GM12892 (cell line): ENCODE results near the gene TSPAN13.

Experiments
- POLR2A ChIP-seq: IDR thresholded peaks from 2 replicates; pipeline ENCODE4 v1.6.1; 2011; ENCODE audit warnings: low read depth, low read length, control low read depth
- POLR2AphosphoS5 ChIP-seq: IDR thresholded peaks from 2 replicates; pipeline ENCODE4 v1.6.1; 2011; ENCODE audit warnings: low read depth, low read length, control low read depth

DNA sequence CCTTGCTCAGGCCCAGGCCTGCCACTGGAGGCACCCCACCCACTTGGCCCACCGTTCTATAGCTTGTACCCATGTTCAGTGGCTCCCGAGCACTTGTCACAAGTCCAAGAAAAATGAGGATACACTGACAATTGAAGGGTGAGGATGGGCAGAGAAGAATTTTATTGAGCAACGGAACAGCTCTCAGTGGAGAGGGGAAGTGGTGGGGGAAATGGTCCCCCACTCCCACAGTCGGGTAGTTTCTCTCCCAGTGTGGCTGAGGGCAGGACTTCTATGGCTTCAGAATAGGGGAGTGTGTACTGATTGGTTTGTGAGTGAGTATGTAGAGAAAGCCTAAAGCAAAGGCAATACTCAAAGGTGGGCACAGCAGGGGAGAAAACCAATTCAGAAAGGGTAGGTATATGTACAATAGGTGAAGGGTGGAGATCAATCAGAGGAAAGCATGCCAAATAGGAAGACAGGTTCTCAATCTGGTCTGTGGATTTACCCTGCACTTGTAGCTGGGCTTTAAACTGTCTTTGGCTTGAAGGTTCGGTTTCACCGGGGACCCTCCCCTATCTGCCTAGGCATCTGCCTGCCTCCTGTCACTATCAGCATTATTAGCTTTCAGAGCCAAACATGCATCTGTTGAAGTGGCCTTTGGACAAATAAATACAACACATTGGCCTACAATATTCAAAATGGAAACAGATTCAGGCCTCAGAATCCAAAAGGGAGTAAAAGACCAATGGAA lies 8.9 kb upstream of the TSPAN13 start:
- TF ChIP-seq POLR2A (no peak), POLR2AphosphoS5 (no peak)
